Measurements from ENCODE around the gene ALG6.
A peak's percentile ranks its signal among the peaks of the same experiment; 100 is the strongest.

ALG6 gene

DNA sequence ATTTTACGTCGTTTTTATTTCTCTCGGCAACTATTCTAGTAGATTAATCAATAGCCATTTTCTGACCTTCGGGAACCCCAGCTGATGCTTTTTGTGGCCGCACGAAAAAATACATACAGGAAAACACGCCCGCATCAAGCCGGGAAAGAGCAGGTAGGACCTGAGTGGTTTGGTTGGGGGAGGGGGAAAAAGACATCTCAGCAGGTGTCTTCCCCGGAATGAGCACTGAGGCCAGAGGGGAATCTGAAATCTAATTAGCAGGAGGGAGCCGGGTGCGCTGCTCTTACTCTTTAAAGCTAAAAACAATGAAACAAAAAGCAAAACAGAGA is 45.7 kb upstream of the ALG6 start:
- Histone ChIP-seq H3K4ac (ENCODE audit: low read depth in 1 of 2, low read length in 2 of 2) (no peak overlapping the region), H3K23ac (ENCODE audit: low read length in 2 of 2) (no peak overlapping the region), H3K4me3 (ENCODE audit: insufficient read depth in 1 of 2, low read depth in 1 of 2, low read length in 2 of 2) (peak overlapping the region in 1 of 2 experiments; percentile 75), H3K9me3 (ENCODE audit: control insufficient read depth, low read length) (peaks cover 11% of the 10 kb centered on the region), H2BK5ac (ENCODE audit: low read depth, low read length, poor library complexity, severe bottlenecking) (no peak overlapping the region), H3K27me3 (ENCODE audit: control insufficient read depth in 1 of 2, insufficient read depth in 1 of 2, low read length in 2 of 2) (peaks cover 75 to 98% of the 10 kb centered on the region in 2 experiments), H3K4me1 (ENCODE audit: control insufficient read depth, insufficient read depth, low read depth, low read length) (peaks cover 40% of the 10 kb centered on the region), H3K36me3 (ENCODE audit: control insufficient read depth in 1 of 2, insufficient read depth in 2 of 2, low read depth in 1 of 2, low read length in 2 of 2) (peaks cover 0 to 6% of the 10 kb centered on the region in 2 experiments), H3K9ac (ENCODE audit: low read length) (peak overlapping the region; percentile 48), H3K4me2 (ENCODE audit: low read length, poor library complexity, severe bottlenecking) (peak overlapping the region; percentile 89), H4K91ac (ENCODE audit: low read length) (no peak overlapping the region), H3K79me1 (replicated peaks; ENCODE audit: low read length, poor library complexity, severe bottlenecking) (no peaks in the 10 kb centered on the region), H3K18ac (ENCODE audit: low read depth in 1 of 2, low read length in 2 of 2) (no peak overlapping the region), H2BK12ac (ENCODE audit: low read length in 2 of 2) (no peak overlapping the region), H2AK5ac (ENCODE audit: low read length, severe bottlenecking) (no peak overlapping the region), H3K14ac (ENCODE audit: low read length in 2 of 2) (no peak overlapping the region), H2AFZ (ENCODE audit: low read depth, low read length) (no peak overlapping the region), H2BK120ac (ENCODE audit: low read depth, low read length) (no peak overlapping the region), H2BK15ac (ENCODE audit: low read depth, poor library complexity, severe bottlenecking) (no peak overlapping the region), H4K8ac (ENCODE audit: low read length) (no peak overlapping the region), H3K27ac (ENCODE audit: low read length, poor library complexity, severe bottlenecking) (no peak overlapping the region)
- DNase-seq, result no peak
- WGBS, result 4% methylated on average over 11 of the region's 12 CpGs

- Histone ChIP-seq H3K27me3 (ENCODE audit: control insufficient read depth in 1 of 2, insufficient read depth in 1 of 2, low read length in 2 of 2) (peaks cover 76 to 98% of the 10 kb centered on the region in 2 experiments), H3K14ac (ENCODE audit: low read length in 2 of 2) (no peak within 1 kb of the TSS), H3K9me3 (ENCODE audit: control insufficient read depth, low read length) (peaks cover 11% of the 10 kb centered on the region), H3K4me2 (ENCODE audit: low read length, poor library complexity, severe bottlenecking) (peak within 1 kb of the TSS; percentile 89), H2BK12ac (ENCODE audit: low read length in 2 of 2) (no peak within 1 kb of the TSS), H3K23ac (ENCODE audit: low read length in 2 of 2) (peak within 1 kb of the TSS in 1 of 2 experiments; percentile 70), H4K8ac (ENCODE audit: low read length) (no peak within 1 kb of the TSS), H3K79me1 (replicated peaks; ENCODE audit: low read length, poor library complexity, severe bottlenecking) (no peaks in the 10 kb centered on the region), H3K18ac (ENCODE audit: low read depth in 1 of 2, low read length in 2 of 2) (no peak within 1 kb of the TSS), H3K9ac (ENCODE audit: low read length) (peak within 1 kb of the TSS; percentile 48), H2AK5ac (ENCODE audit: low read length, severe bottlenecking) (no peak within 1 kb of the TSS), H2BK5ac (ENCODE audit: low read depth, low read length, poor library complexity, severe bottlenecking) (no peak within 1 kb of the TSS), H3K4me3 (ENCODE audit: insufficient read depth in 1 of 2, low read depth in 1 of 2, low read length in 2 of 2) (peak within 1 kb of the TSS; percentile 47 to 75), H3K27ac (ENCODE audit: low read length, poor library complexity, severe bottlenecking) (no peak within 1 kb of the TSS), H3K4me1 (ENCODE audit: control insufficient read depth, insufficient read depth, low read depth, low read length) (peaks cover 36% of the 10 kb centered on the region), H3K36me3 (ENCODE audit: control insufficient read depth in 1 of 2, insufficient read depth in 2 of 2, low read depth in 1 of 2, low read length in 2 of 2) (peaks cover 0 to 6% of the 10 kb centered on the region in 2 experiments), H4K91ac (ENCODE audit: low read length) (peak within 1 kb of the TSS; percentile 12), H2BK15ac (ENCODE audit: low read depth, poor library complexity, severe bottlenecking) (peak within 1 kb of the TSS; percentile 48), H2BK120ac (ENCODE audit: low read depth, low read length) (no peak within 1 kb of the TSS), H3K4ac (ENCODE audit: low read depth in 1 of 2, low read length in 2 of 2) (no peak within 1 kb of the TSS), H2AFZ (ENCODE audit: low read depth, low read length) (no peak within 1 kb of the TSS)
- peak; percentile 56 for DNase-seq
- WGBS, result under 1% methylated on average over 35 of the region's 85 CpGs
Observed at GRCh38 chr1:63322114-63322943, 45.1 kb upstream of the ALG6 start, which contains the start of gene FOXD3. TSS of gene FOXD3 (plus strand) at chr1:63322567. CDS start at chr1:63323059, 492 bp downstream.

DNA sequence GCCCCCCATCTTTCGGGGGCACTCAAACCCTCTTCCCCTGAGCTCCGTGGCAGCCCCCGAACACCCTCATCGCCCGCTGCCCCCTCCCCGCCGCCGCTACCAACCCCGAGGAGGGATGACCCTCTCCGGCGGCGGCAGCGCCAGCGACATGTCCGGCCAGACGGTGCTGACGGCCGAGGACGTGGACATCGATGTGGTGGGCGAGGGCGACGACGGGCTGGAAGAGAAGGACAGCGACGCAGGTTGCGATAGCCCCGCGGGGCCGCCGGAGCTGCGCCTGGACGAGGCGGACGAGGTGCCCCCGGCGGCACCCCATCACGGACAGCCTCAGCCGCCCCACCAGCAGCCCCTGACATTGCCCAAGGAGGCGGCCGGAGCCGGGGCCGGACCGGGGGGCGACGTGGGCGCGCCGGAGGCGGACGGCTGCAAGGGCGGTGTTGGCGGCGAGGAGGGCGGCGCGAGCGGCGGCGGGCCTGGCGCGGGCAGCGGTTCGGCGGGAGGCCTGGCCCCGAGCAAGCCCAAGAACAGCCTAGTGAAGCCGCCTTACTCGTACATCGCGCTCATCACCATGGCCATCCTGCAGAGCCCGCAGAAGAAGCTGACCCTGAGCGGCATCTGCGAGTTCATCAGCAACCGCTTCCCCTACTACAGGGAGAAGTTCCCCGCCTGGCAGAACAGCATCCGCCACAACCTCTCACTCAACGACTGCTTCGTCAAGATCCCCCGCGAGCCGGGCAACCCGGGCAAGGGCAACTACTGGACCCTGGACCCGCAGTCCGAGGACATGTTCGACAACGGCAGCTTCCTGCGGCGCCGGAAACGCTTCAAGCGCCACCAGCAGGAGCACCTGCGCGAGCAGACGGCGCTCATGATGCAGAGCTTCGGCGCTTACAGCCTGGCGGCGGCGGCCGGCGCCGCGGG is 44.2 kb upstream of the ALG6 start:
- Histone ChIP-seq H2BK15ac (ENCODE audit: low read depth, poor library complexity, severe bottlenecking) (peak overlapping the region; percentile 46), H3K14ac (ENCODE audit: low read length in 2 of 2) (no peak overlapping the region), H2AK5ac (ENCODE audit: low read length, severe bottlenecking) (no peak overlapping the region), H4K8ac (ENCODE audit: low read length) (no peak overlapping the region), H3K18ac (ENCODE audit: low read depth in 1 of 2, low read length in 2 of 2) (no peak overlapping the region), H3K23ac (ENCODE audit: low read length in 2 of 2) (peak overlapping the region in 1 of 2 experiments; percentile 1), H2BK120ac (ENCODE audit: low read depth, low read length) (no peak overlapping the region), H2BK5ac (ENCODE audit: low read depth, low read length, poor library complexity, severe bottlenecking) (no peak overlapping the region), H4K91ac (ENCODE audit: low read length) (no peak overlapping the region), H3K27me3 (ENCODE audit: control insufficient read depth in 1 of 2, insufficient read depth in 1 of 2, low read length in 2 of 2) (peaks cover 77 to 98% of the 10 kb centered on the region in 2 experiments), H3K79me1 (replicated peaks; ENCODE audit: low read length, poor library complexity, severe bottlenecking) (no peaks in the 10 kb centered on the region), H2BK12ac (ENCODE audit: low read length in 2 of 2) (no peak overlapping the region), H3K4me1 (ENCODE audit: control insufficient read depth, insufficient read depth, low read depth, low read length) (peaks cover 32% of the 10 kb centered on the region), H3K27ac (ENCODE audit: low read length, poor library complexity, severe bottlenecking) (no peak overlapping the region), H3K36me3 (ENCODE audit: control insufficient read depth in 1 of 2, insufficient read depth in 2 of 2, low read depth in 1 of 2, low read length in 2 of 2) (peaks cover 0 to 6% of the 10 kb centered on the region in 2 experiments), H3K4me2 (ENCODE audit: low read length, poor library complexity, severe bottlenecking) (peak overlapping the region; percentile 49), H3K4ac (ENCODE audit: low read depth in 1 of 2, low read length in 2 of 2) (no peak overlapping the region), H2AFZ (ENCODE audit: low read depth, low read length) (no peak overlapping the region), H3K4me3 (ENCODE audit: insufficient read depth in 1 of 2, low read depth in 1 of 2, low read length in 2 of 2) (peak overlapping the region; percentile 11 to 75), H3K9me3 (ENCODE audit: control insufficient read depth, low read length) (peaks cover 11% of the 10 kb centered on the region), H3K9ac (ENCODE audit: low read length) (peak overlapping the region; percentile 48)
- no peak for DNase-seq
- WGBS, result 1% methylated on average over 56 of the region's 104 CpGs

Measured in mesenchymal stem cell (in vitro differentiated cells and primary cell).